ENCODE measurements around the gene PSMD5.
A peak's percentile ranks its signal among the peaks of the same experiment; 100 is the strongest.

The PSMD5 gene

DNA sequence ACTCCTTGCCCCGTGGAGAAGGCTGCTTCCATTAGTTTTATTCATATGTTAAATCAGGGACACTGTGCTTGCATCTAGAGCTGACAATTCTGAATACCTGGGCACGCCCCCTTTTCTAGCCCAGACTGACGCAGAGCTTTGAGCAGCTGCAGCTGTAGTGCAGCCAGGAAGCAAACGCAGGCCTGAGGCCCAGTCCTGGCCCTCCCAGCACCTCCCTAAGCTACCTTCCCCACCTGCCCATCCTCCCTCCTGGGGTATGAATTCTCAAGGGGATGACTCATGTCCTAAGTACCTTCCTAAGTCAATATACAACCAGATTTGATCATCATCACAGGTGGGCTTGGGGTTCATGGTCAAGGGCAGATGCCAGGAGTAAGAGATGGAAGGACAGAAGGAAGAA lies 30.8 kb upstream of the PSMD5 start:
- no peaks in the 10 kb centered on the region for H4K20me1 ChIP-seq (ENCODE audit: insufficient read depth, low read length)
- TF ChIP-seq, protein P1, sequence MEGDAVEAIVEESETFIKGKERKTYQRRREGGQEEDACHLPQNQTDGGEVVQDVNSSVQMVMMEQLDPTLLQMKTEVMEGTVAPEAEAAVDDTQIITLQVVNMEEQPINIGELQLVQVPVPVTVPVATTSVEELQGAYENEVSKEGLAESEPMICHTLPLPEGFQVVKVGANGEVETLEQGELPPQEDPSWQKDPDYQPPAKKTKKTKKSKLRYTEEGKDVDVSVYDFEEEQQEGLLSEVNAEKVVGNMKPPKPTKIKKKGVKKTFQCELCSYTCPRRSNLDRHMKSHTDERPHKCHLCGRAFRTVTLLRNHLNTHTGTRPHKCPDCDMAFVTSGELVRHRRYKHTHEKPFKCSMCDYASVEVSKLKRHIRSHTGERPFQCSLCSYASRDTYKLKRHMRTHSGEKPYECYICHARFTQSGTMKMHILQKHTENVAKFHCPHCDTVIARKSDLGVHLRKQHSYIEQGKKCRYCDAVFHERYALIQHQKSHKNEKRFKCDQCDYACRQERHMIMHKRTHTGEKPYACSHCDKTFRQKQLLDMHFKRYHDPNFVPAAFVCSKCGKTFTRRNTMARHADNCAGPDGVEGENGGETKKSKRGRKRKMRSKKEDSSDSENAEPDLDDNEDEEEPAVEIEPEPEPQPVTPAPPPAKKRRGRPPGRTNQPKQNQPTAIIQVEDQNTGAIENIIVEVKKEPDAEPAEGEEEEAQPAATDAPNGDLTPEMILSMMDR (IDR thresholded peaks at IDR 0.05; ENCODE audit: borderline replicate concordance, extremely low read depth, low read length, poor library complexity, severe bottlenecking): no peak
- TF ChIP-seq EZH2 (IDR thresholded peaks at IDR 0.05; ENCODE audit: borderline replicate concordance, low read depth, low read length, severe bottlenecking): no peak
- no peaks in the 10 kb centered on the region for H3K9me3 ChIP-seq (ENCODE audit: insufficient read depth, low read length, severe bottlenecking)
- no peak overlapping the region for H3K4me2 ChIP-seq (ENCODE audit: insufficient read depth, low read length)
- H3K36me3 ChIP-seq (ENCODE audit: insufficient read depth, low read length): peaks cover 75% of the 10 kb centered on the region
- H2AFZ ChIP-seq (ENCODE audit: low read depth, low read length): no peak overlapping the region
- H3K4me1 ChIP-seq (ENCODE audit: insufficient read depth, low read length): peaks cover 26% of the 10 kb centered on the region
- no peak overlapping the region for H3K9ac ChIP-seq (ENCODE audit: low read depth, low read length)
- peaks cover 29% of the 10 kb centered on the region for H3K79me2 ChIP-seq (ENCODE audit: insufficient read depth, low read length)
- no peaks in the 10 kb centered on the region for H3K27me3 ChIP-seq (ENCODE audit: insufficient read depth, low read length, poor library complexity)
- DNase-seq (no peak), ATAC-seq (ENCODE audit: insufficient read depth, low read depth) (no peak)
- H3K27ac ChIP-seq (ENCODE audit: low read length): no peak overlapping the region; the same call in 1 of the 2 replicates
- H3K4me3 ChIP-seq (ENCODE audit: low read depth in 1 of 2, low read length in 2 of 2): no peak overlapping the region

DNA sequence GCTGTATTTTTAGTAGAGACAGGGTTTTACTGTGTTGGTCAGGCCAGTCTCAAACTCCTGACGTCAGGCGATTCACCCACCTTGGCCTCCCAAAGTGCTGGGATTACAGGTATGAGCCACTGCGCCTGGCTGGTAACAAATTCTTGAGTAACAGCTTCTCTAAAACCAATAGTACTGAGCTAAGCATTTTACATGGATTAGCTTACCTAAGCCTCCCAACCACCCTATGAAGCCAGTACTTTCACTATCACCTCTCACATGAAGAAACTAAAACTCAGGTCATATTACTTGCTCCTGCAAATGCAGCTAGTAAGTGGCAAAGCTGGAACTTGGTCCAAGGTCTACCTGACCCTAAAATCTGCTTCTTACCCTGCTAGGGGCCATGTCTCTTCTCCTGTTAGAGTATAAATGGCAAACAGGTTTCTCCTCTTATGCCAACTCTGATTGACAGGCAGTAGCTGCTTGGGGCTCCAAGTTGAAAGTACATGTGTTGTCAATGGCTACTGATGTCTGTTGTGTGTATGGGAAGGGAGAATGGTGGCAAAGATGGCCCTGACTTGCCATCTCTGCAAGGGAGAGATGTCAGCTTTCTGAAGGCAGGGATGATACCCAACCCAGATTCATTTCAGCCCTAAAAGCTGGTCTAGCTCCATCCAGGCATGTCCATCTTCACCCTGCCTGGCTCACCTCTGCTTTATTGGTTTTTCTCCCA lies 30.2 kb upstream of the PSMD5 start:
- no peaks in the 10 kb centered on the region for H4K20me1 ChIP-seq (ENCODE audit: insufficient read depth, low read length)
- no peak for TF ChIP-seq EZH2 (IDR thresholded peaks at IDR 0.05; ENCODE audit: borderline replicate concordance, low read depth, low read length, severe bottlenecking)
- TF ChIP-seq, protein P1 (IDR thresholded peaks at IDR 0.05; ENCODE audit: borderline replicate concordance, extremely low read depth, low read length, poor library complexity, severe bottlenecking): no peak
- no peak overlapping the region for H2AFZ ChIP-seq (ENCODE audit: low read depth, low read length)
- no peak overlapping the region for H3K4me3 ChIP-seq (ENCODE audit: low read depth in 1 of 2, low read length in 2 of 2)
- no peaks in the 10 kb centered on the region for H3K9me3 ChIP-seq (ENCODE audit: insufficient read depth, low read length, severe bottlenecking)
- peaks cover 20% of the 10 kb centered on the region for H3K4me1 ChIP-seq (ENCODE audit: insufficient read depth, low read length)
- DNase-seq (no peak), ATAC-seq (ENCODE audit: insufficient read depth, low read depth) (no peak)
- H3K36me3 ChIP-seq (ENCODE audit: insufficient read depth, low read length): peaks cover 81% of the 10 kb centered on the region
- peak overlapping the region; percentile 36 for H3K27ac ChIP-seq (ENCODE audit: low read length)
- H3K4me2 ChIP-seq (ENCODE audit: insufficient read depth, low read length): no peak overlapping the region
- no peak overlapping the region for H3K9ac ChIP-seq (ENCODE audit: low read depth, low read length)
- peaks cover 25% of the 10 kb centered on the region for H3K79me2 ChIP-seq (ENCODE audit: insufficient read depth, low read length)
- H3K27me3 ChIP-seq (ENCODE audit: insufficient read depth, low read length, poor library complexity): no peaks in the 10 kb centered on the region

DNA sequence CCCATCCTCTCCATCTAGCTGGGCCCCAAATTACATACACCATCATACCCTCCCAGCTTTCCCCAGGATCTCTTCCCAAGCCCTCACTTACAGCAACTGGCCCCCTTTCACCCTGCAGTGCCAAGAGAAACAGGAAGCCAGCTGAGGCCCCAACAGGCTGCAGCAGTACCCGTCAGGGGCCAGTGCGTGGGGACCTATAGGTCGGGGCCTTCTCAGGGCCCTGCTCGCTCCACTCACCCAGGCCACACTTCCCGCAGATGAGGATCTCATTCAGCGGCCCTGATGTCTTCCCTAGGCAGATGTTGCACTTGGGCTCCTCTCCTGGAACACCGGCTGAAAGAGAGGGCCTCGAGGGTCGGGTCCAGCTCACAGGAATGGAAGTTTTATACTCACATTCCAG lies 27.5 kb upstream of the PSMD5 start:
- no peak overlapping the region for H3K9ac ChIP-seq (ENCODE audit: low read depth, low read length)
- H3K4me2 ChIP-seq (ENCODE audit: insufficient read depth, low read length): no peak overlapping the region

More for the DNA sequence above, 27.5 kb upstream of the PSMD5 start:
- Histone ChIP-seq H3K4me3 (ENCODE audit: low read depth in 1 of 2, low read length in 2 of 2) (no peak overlapping the region), H4K20me1 (ENCODE audit: insufficient read depth, low read length) (peaks cover 3% of the 10 kb centered on the region; the same call in 1 of the 2 replicates), H2AFZ (ENCODE audit: low read depth, low read length) (no peak overlapping the region), H3K36me3 (ENCODE audit: insufficient read depth, low read length) (peaks cover 94% of the 10 kb centered on the region), H3K27me3 (ENCODE audit: insufficient read depth, low read length, poor library complexity) (no peaks in the 10 kb centered on the region), H3K4me1 (ENCODE audit: insufficient read depth, low read length) (peaks cover 4% of the 10 kb centered on the region), H3K79me2 (ENCODE audit: insufficient read depth, low read length) (peaks cover 8% of the 10 kb centered on the region; the same call in 1 of the 2 replicates), H3K9me3 (ENCODE audit: insufficient read depth, low read length, severe bottlenecking) (no peaks in the 10 kb centered on the region), H3K27ac (ENCODE audit: low read length) (no peak overlapping the region)
- DNase-seq (no peak), ATAC-seq (ENCODE audit: insufficient read depth, low read depth) (no peak)
- TF ChIP-seq, protein P1 (IDR thresholded peaks at IDR 0.05; ENCODE audit: borderline replicate concordance, extremely low read depth, low read length, poor library complexity, severe bottlenecking): no peak
- no peak for TF ChIP-seq EZH2 (IDR thresholded peaks at IDR 0.05; ENCODE audit: borderline replicate concordance, low read depth, low read length, severe bottlenecking)
